Stimulated activated CD8-positive, alpha-beta memory T cell treated with anti-CD3 and anti-CD28 coated beads, Interleukin-2, amount 100 ng/mL, for 1 hour (primary cell): ENCODE results near the gene ZNF516.

Experiments used
- DNase-seq, 2 donors: peaks; one replicate each; pipeline ENCODE4 v3.0.0-alpha.2; 2020; ENCODE audit warnings: low read depth in 2 of 2

Gene ZNF516

GRCh38 chr18:76343938-76344569 lies 151.0 kb downstream of the ZNF516 start:
- no peak for DNase-seq

GRCh38 chr18:76340410-76340809 lies 154.6 kb downstream of the ZNF516 start:
- DNase-seq: no peak

- no peak for DNase-seq
Observed at GRCh38 chr18:76339246-76339620, 155.8 kb downstream of the ZNF516 start.

GRCh38 chr18:76338619-76339245 lies 156.3 kb downstream of the ZNF516 start:
- DNase-seq: no peak

GRCh38 chr18:76338088-76338487 lies 157.0 kb downstream of the ZNF516 start:
- DNase-seq: no peak

GRCh38 chr18:76335859-76336640 lies 159.0 kb downstream of the ZNF516 start:
- no peak for DNase-seq

- DNase-seq: no peak
Observed at GRCh38 chr18:76328140-76328539, 166.9 kb downstream of the ZNF516 start.

- DNase-seq: no peak
Observed at GRCh38 chr18:76323891-76324290, 171.2 kb downstream of the ZNF516 start.

- no peak for DNase-seq
Observed at GRCh38 chr18:76322686-76323085, 172.4 kb downstream of the ZNF516 start.

- no peak for DNase-seq
Observed at GRCh38 chr18:76319366-76319765, 175.7 kb downstream of the ZNF516 start.

- no peak for DNase-seq
Observed at GRCh38 chr18:76318607-76319006, 176.4 kb downstream of the ZNF516 start.

GRCh38 chr18:76317136-76317535 lies 177.9 kb downstream of the ZNF516 start:
- no peak for DNase-seq

- no peak for DNase-seq
Observed at GRCh38 chr18:76315722-76316230, 179.3 kb downstream of the ZNF516 start.

- DNase-seq: no peak
Observed at GRCh38 chr18:76314496-76314895, 180.5 kb downstream of the ZNF516 start.

- no peak for DNase-seq
Observed at GRCh38 chr18:76314015-76314414, 181.0 kb downstream of the ZNF516 start.
